Natural killer cell (primary cell): ENCODE results near the gene GLOD4. TPM values are rescaled to one million over a fixed set of nuclear protein-coding genes. Genes with fewer than 3 reads are reported as not detected.
A peak's percentile ranks its signal among the peaks of the same experiment; 100 is the strongest.

Experiments
- ATAC-seq, 3 donors: fragments of 150-1000 bp in 2 of 3; fragments of 200-7000 bp in 1 of 3; cut with Tn5 transposase; 1 replicate in 1 of 3; 2 replicates in 2 of 3; pipeline ENCODE4 v1.10.0; 2021; ENCODE audit warnings: mild to moderate bottlenecking in 2 of 3, moderate library complexity in 2 of 3
- DNase-seq, 2 donors: peaks; one replicate each; pipeline versions ENCODE4 v3.0.0 to v3.0.0-alpha.2; 2013 to 2021; ENCODE audit warnings: mixed read lengths in 1 of 2
- H3K27ac ChIP-seq: one replicate; pipeline ENCODE4 v1.5.1; 2013; ENCODE audit warnings: mild to moderate bottlenecking, low read length
- H3K27me3 ChIP-seq: one replicate; pipeline ENCODE4 v1.6.1; 2013; ENCODE audit warnings: low read length; ENCODE audit not compliant: control insufficient read depth, insufficient read depth
- H3K36me3 ChIP-seq: one replicate; pipeline ENCODE4 v1.6.1; 2013; ENCODE audit warnings: low read length; ENCODE audit not compliant: control insufficient read depth, insufficient read depth
- H3K4me1 ChIP-seq: one replicate; pipeline ENCODE4 v1.6.1; 2013; ENCODE audit warnings: low read length; ENCODE audit not compliant: control insufficient read depth, insufficient read depth
- H3K4me3 ChIP-seq: one replicate; pipeline ENCODE4 v1.5.1; 2013; ENCODE audit warnings: low read length
- H3K9me3 ChIP-seq: one replicate; pipeline ENCODE4 v1.6.1; 2013; ENCODE audit warnings: low read length; ENCODE audit not compliant: control insufficient read depth, insufficient read depth
- H3K27ac Mint-ChIP-seq, 2 donors: one replicate each; pipeline ENCODE4 v1.8.0; 2022; ENCODE audit warnings: mild to moderate bottlenecking in 2 of 2, mixed read lengths in 2 of 2, moderate library complexity in 1 of 2
- H3K27me3 Mint-ChIP-seq, 2 donors: one replicate each; pipeline ENCODE4 v1.8.0; 2022; ENCODE audit warnings: low read depth in 2 of 2, mixed read lengths in 2 of 2
- H3K36me3 Mint-ChIP-seq: one replicate; pipeline ENCODE4 v1.8.0; 2022; ENCODE audit warnings: mixed read lengths
- H3K4me1 Mint-ChIP-seq, 2 donors: one replicate each; pipeline ENCODE4 v1.8.0; 2022; ENCODE audit warnings: mixed read lengths in 2 of 2
- H3K4me3 Mint-ChIP-seq: one replicate; pipeline ENCODE4 v1.8.0; 2022; ENCODE audit warnings: mild to moderate bottlenecking, moderate library complexity, mixed read lengths
- H3K9me3 Mint-ChIP-seq, 2 donors: one replicate each; pipeline ENCODE4 v1.8.0; 2022; ENCODE audit warnings: mixed read lengths in 2 of 2
- CTCF ChIP-seq: fragments of 200-600 bp; IDR thresholded peaks from one replicate; pipeline ENCODE4 v1.8.0; 2022; ENCODE audit warnings: antibody characterized with exemption
- WGBS: methylation state at CpG from one replicate; pipeline ENCODE4 v1.1.7; 2013; ENCODE audit warnings: missing lambda C conversion rate; ENCODE audit not compliant: insufficient coverage; 5-methylcytosine and 5-hydroxymethylcytosine counted together
- intact Hi-C: fragments of 100-400 bp; cut with micrococcal nuclease; formaldehyde crosslinking; loops from one replicate; pipeline ENCODE4 v1.14.2; 2022
- total RNA-seq, 4 donors: library from RNA; stranded (reverse); fragments of 120-200 nt in 1 of 4; gene quantifications; one replicate each; pipeline versions ENCODE4 v1.2.3 to v1.2.4, GENCODE V29; 2013 to 2022

GLOD4 gene
- total RNA-seq, 3 donors from 2014 or later (not counting 1 experiment from before 2014, with no cell fraction given): 62.5 to 67.1 (median 63.5) TPM

DNA sequence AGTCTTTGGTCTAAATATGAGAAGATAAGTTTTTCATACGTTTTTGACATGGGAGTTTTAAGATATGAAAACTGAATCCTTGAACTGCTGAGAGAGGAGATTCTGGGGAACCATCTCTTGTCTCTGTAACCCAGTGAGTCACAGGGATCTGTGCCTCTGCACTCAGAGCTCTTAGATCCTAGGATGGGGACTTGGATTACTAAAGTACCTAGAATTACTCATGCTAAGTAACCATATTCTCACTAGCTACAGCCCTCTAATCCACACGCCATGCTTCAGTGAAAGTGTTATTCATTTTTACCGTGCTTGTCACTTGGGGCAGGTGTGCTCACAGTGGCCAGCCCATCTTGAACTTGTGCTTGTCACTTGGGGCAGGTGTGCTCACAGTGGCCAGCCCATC is 2.1 kb upstream of the GLOD4 start:
- intact Hi-C loops: no loop called here
- DNase-seq: no peak
- no peak for ATAC-seq

GRCh38 chr17:778096-778495 is 4.0 kb downstream of the GLOD4 start:
- Mint-ChIP-seq H3K27me3 (no peaks in the 10 kb centered on the region), H3K4me3 (no peak overlapping the region), H3K27ac (no peak overlapping the region), H3K4me1 (peaks cover 22 to 29% of the 10 kb centered on the region in 2 donors), H3K36me3 (peaks cover 14% of the 10 kb centered on the region), H3K9me3 (no peaks in the 10 kb centered on the region)
- TF ChIP-seq CTCF: no peak
- 97% methylated on average over 11 of the region's 11 CpGs for WGBS
- no peaks in the 10 kb centered on the region for H3K27me3 ChIP-seq
- H3K4me3 ChIP-seq: no peak overlapping the region
- H3K9me3 ChIP-seq: no peaks in the 10 kb centered on the region
- no peak for DNase-seq
- no peak for ATAC-seq
- H3K36me3 ChIP-seq: peaks cover 52% of the 10 kb centered on the region
- peaks cover 16% of the 10 kb centered on the region for H3K4me1 ChIP-seq
- H3K27ac ChIP-seq: no peak overlapping the region
- intact Hi-C loops: no loop called here

More for the DNA sequence above, 2.1 kb upstream of the GLOD4 start:
- Histone ChIP-seq H3K27ac (no peak overlapping the region), H3K27me3 (no peaks in the 10 kb centered on the region), H3K9me3 (no peaks in the 10 kb centered on the region), H3K4me1 (peaks cover 20% of the 10 kb centered on the region), H3K4me3 (no peak overlapping the region), H3K36me3 (peaks cover 14% of the 10 kb centered on the region)
- Mint-ChIP-seq H3K27me3 (no peaks in the 10 kb centered on the region), H3K36me3 (no peaks in the 10 kb centered on the region), H3K4me3 (peak overlapping the region; percentile 98), H3K27ac (peak overlapping the region in 1 of 2 donors; percentile 97), H3K4me1 (peaks cover 22 to 27% of the 10 kb centered on the region in 2 donors), H3K9me3 (no peaks in the 10 kb centered on the region)
- TF ChIP-seq CTCF: no peak
- 85% methylated on average over 3 of the region's 3 CpGs for WGBS

GRCh38 chr17:774313-774584 is 7.8 kb downstream of the GLOD4 start:
- H3K36me3 Mint-ChIP-seq: peaks cover 26% of the 10 kb centered on the region
- TF ChIP-seq CTCF: no peak
- H3K9me3 Mint-ChIP-seq: no peaks in the 10 kb centered on the region
- H3K4me3 Mint-ChIP-seq: no peak overlapping the region
- H3K4me1 Mint-ChIP-seq: peaks cover 0 to 7% of the 10 kb centered on the region in 2 donors
- Histone ChIP-seq H3K4me1 (no peaks in the 10 kb centered on the region), H3K36me3 (peaks cover 79% of the 10 kb centered on the region), H3K9me3 (no peaks in the 10 kb centered on the region), H3K27ac (no peak overlapping the region), H3K27me3 (no peaks in the 10 kb centered on the region), H3K4me3 (no peak overlapping the region)
- 96% methylated on average over 5 of the region's 5 CpGs for WGBS
- intact Hi-C loops: no loop called here
- H3K27me3 Mint-ChIP-seq: no peaks in the 10 kb centered on the region
- ATAC-seq (no peak), DNase-seq (no peak)
- no peak overlapping the region for H3K27ac Mint-ChIP-seq

GRCh38 chr17:773467-774312 is 8.4 kb downstream of the GLOD4 start:
- H3K27me3 ChIP-seq: no peaks in the 10 kb centered on the region
- H3K9me3 Mint-ChIP-seq: no peaks in the 10 kb centered on the region
- H3K4me3 ChIP-seq: no peak overlapping the region
- peaks cover 80% of the 10 kb centered on the region for H3K36me3 ChIP-seq
- H3K4me1 Mint-ChIP-seq: peaks cover 0 to 7% of the 10 kb centered on the region in 2 donors
- no peak for ATAC-seq
- no peak overlapping the region for H3K27ac ChIP-seq
- no peaks in the 10 kb centered on the region for H3K9me3 ChIP-seq
- no peak for DNase-seq
- TF ChIP-seq CTCF: no peak
- peaks cover 26% of the 10 kb centered on the region for H3K36me3 Mint-ChIP-seq
- H3K4me3 Mint-ChIP-seq: no peak overlapping the region
- H3K27ac Mint-ChIP-seq: peak overlapping the region in 1 of 2 donors; percentile 46
- intact Hi-C loops: no loop called here
- H3K4me1 ChIP-seq: no peaks in the 10 kb centered on the region
- no peaks in the 10 kb centered on the region for H3K27me3 Mint-ChIP-seq
- 61% methylated on average over 14 of the region's 14 CpGs for WGBS
